GM19397 (cell line): ENCODE data around the gene SCGB1D1.
"Not testable (repeated sequence)": the region's sequence is repeated elsewhere in the genome, so short reads cannot be mapped to it uniquely, and the experiment has no call there.

ENCODE experiments used
- ATAC-seq: cut with Tn5 transposase; IDR thresholded peaks from one replicate; pipeline ENCODE4 v1.9.1; 2021; ENCODE audit warnings: mild to moderate bottlenecking, moderate library complexity; ENCODE audit not compliant: unreplicated experiment

SCGB1D1 gene

DNA sequence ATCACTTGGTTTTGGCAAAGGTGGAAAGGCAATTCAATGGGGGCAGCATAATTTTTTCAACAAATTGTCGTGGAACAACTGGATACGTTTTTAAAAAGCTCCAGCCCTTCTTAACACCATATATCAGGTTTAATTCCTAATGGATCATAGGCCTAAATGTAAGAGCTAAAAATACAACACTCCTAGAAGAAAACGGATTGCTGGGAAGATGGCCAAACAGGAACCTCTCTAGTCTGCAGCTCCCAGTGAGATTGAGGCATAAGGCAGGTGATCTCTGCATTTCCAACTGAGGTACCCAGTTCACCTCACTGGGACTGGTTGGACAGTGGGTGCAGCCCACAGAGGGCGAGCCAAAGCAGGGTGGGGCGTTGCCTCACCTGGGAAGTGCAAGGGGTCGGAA lies 32.4 kb upstream of the SCGB1D1 start:
- ATAC-seq: no peak

DNA sequence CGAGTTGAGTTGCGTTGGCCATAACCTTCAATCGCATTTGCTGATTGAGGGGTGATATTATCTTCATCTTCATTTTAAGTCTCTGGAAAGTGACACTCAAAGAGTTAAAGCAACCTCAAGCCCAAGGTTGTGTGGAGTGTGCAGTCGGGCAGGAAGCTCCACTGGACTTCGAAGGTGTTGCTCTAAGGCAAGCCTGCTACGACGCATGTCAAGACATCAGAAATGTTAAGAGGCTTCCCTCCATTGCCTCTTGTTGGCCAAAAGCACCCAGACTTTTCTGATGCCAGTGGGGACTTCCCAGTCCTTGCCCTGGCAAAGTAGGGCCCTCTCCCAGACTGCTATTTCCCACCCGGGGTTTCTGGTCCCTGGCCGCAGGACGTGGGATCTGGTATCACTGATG lies 23.6 kb upstream of the SCGB1D1 start:
- no peak for ATAC-seq

DNA sequence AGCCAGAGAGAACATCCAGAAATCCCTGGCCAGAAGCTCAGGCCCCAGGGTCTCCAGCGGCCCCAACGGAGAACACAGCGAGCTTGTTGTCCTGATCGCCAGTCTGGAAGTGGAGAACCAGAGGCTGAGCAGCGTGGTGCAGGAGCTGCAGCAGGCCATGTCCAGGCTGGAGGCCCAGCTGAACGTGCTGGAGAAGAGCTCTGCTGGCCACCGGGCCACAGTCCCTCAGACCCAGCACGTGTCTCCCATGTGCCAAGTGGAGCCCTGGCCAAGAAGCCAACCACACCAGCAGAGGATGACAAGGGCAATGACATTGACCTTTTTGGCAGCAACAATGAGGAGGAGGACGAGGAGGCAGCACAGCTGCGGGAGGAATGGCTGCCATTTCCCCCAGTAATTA lies 20.6 kb upstream of the SCGB1D1 start:
- ATAC-seq: no peak

DNA sequence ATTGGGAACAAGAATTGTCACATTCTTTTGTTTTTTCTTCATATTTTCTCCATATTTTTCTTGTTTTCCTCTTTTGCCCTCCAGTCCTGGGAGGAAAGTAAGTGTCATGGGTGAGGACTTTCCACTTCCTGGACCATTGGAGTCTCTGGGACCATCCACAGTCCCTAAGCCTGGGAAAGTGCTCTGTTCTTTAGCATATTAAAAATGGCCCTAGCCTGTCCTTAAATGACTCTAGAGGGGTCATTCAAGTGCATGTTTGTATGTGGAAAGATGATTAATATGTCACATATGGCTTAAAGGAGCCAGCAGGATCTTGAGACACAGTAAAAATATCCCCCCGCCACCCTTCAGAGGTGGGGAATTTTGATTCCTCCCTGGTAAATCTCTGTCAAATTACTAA lies 20.1 kb upstream of the SCGB1D1 start:
- ATAC-seq: no peak

DNA sequence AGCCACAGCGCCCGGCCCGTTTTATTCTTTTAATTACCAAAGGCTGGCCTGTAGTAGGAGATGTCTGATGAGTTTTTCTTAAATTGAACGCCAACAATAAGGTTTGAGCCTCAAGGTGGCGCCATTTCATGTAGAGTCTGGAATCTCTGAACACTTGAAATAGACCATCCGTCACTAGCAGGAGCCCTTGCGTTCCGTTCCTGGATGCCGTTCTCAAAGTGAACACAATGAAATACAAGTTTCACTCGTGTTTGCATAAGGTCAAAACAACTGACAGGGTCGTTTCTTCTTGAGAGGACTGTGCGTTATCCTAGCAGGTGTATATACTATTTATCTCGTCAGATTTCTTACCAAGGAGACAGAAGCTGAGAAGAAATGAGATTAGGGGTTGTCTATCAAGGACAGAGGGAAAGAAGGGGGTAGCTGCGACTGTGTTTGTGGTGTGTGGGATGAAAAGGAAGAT lies 18.7 kb upstream of the SCGB1D1 start:
- ATAC-seq: no peak

DNA sequence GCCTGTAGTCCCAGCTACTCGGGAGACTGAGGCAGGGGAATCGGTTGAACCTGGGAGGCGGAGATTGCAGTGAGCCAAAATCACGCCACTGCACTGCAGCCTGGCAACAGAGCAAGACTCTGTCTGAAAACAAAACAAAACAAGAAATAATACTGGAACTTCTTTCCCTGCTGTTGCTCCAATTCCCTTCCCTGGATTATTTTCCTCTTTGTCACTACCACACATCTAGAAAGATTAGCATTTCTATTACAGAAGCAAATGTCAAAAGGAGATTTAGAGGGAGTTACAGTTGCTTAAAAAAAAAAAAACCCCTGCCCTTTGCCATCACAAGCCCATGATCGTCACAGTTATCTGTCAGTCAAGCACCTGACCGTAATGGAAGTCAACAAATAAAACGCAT lies 17.7 kb upstream of the SCGB1D1 start:
- no peak for ATAC-seq

DNA sequence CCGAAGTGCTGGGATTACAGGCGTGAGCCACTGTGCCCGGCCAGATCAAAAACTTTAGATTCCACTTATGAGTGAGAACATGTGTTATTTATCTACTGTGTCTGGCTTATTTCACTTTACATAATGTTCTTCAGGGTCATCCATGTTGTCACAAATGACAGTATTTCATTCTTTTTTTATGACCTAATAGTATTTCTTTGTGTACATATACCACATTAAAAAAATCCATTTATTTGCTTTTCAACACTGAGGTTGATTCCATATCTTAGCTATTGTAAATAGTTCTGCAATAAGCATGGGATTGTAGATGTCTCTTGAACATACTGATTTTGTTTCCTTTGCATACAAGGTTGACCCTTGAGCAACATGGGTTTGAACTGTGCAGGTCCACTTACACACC lies 13.2 kb upstream of the SCGB1D1 start:
- ATAC-seq: no peak

DNA sequence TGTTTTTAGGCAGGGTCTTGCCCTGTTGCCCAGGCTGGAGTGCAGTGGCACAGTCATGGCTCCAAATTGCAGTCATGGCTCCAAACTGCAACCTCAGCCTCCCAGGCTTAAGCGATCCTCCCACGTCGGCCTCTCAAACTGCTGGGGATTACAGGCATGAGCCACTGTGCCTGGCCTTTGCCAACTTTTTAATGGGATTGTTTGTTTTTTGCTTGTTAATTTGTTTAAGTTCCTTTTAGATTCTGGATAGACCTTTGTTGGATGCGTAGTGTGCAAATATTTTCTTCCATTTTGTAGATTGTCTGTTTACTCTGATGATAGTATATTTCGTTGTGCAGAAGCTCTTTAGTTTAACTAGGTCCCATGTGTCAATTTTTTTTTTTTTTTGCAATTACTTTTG lies 10.0 kb upstream of the SCGB1D1 start:
- ATAC-seq: no peak

DNA sequence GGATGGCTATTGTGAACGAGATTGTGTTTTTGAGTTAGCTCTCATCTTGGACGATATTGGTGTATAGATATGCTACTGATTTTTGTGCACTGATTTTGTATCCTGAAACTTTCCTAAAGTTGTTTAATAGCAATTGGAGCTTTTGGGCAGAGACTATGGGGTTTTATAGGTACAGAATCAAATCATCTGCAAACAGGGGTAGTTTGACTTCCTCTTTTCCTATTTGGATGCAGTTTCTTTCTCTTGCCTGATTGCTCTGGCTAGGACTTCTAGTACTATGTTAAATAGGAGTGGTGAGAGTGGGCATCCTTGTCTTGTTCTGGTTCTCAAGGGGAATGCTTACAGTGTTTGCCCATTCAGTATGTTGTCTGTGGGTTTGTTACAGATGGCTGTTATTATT lies 8.9 kb upstream of the SCGB1D1 start:
- no peak for ATAC-seq

DNA sequence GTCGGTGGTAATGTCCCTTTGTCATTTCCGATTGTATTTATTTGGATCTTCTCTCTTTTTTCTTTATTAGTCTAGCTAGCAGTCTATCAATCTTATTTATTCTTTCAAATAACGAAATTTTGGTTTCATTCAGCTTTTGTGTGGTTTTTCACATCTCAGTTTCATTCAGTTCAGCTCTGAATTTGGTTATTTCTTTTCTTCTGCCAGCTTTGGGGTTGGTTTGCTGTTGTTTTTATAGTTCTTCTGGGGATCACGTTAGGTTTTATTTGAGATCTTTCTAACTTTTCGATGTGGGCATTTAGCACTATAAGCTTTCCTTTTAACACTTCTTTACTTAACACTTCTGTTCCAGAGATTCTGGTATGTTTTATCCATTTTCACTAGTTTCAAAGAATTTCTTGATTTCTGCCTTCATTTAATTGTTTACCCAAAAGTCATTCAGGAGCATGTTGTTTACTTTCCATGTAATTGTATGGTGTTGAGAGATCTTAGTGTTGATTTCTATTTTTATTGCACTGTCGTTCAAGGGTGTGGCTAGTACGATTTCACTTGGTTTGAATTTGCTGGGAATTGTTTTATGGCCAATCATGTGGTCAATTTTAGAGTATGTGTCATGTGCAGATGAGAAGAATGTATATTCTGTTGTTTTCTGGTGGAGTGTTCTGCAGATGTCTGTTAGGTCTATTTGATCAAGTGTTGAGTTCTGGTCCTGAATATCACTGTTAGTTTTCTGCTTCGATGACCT lies 7.7 kb upstream of the SCGB1D1 start:
- no peak for ATAC-seq

DNA sequence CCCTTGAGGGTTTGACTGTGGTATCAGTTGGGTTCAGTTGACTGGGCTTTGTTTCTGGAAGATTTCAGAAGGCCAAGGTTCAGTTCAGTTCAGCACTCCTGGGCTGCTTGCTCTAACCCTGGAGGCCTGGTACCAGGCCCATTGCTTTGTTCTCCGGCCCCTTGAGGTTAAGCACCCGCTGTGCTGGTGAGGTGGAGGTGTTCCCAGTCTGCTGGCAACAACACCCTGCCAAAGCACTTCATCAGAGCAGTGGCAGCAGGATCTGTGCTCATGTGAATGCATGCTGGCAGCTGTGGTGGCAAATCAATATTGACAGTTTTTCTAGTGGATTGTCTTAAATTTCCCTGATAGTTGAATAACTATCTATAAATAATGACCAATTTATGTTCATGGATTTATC lies 3.8 kb upstream of the SCGB1D1 start:
- no peak for ATAC-seq

DNA sequence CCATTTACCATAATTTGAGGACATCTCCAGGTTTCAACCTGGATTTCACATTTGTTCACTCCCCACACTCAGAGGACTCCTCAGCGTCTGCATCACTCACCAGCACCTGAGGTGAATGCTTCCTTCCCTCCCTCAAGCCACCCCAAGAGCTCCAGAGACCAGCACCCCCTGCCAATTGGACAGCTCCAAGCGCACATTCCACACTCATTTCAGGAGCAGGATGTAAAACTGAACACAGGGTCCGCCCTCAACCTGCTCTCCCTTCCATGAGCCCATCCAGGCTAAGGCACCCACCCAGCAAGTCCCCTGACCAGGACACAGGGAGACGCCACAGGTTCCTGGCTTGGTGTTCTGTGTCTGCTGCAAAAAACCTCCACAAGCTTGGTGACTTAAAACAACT lies 3.9 kb downstream of the SCGB1D1 start:
- no peak for ATAC-seq

DNA sequence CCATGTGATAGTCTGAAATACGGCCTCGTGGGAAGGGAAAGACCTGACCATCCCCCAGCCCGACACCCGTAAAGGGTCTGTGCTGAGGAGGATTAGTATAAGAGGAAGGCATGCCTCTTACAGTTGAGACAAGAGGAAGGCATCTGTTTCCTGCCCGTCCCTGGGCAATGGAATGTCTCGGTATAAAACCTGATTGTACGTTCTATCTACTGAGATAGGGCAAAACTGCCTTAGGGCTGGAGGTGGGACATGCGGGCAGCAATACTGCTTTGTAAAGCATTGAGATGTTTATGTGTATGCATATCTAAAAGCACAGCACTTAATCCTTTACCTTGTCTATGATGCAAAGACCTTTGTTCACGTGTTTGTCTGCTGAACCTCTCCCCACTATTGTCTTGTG lies 5.0 kb downstream of the SCGB1D1 start:
- ATAC-seq: not testable (repeated sequence)

DNA sequence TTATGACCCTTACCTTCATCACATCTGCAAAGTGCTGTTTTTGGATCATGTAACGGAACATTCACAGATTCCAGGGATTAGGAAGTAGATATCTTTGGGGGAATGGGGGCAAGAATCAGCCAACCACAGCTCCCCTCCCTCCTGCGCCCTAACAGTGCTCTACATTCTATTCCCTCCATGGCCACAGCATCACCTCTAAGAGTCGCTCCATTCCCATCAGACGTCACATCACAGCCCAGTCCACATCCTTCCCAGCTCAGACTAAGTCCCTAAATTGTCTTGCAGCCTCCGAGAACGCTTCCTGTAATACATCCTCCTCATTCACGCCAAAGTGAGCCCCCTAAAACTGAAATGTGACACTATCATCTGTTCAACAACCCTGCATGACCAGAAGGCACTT lies 5.9 kb downstream of the SCGB1D1 start:
- no peak for ATAC-seq

DNA sequence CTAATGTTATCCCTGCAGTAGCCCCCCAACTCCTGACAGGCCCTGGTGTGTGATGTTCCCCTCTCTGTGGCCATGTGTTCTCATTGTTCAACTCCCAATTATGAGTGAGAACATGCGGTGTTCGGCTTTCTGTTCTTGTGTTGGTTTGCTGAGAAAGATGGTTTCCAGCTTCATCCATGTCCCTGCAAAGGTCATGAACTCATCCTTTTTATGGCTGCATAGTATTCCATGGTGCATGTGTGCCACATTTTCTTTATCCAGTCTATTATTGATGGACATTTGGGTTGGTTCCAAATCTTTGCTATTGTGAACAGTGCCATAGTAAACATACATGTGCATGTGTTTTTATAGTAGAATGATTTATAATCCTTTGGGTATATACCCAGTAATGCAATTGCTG lies 7.4 kb downstream of the SCGB1D1 start:
- ATAC-seq: not testable (repeated sequence)

DNA sequence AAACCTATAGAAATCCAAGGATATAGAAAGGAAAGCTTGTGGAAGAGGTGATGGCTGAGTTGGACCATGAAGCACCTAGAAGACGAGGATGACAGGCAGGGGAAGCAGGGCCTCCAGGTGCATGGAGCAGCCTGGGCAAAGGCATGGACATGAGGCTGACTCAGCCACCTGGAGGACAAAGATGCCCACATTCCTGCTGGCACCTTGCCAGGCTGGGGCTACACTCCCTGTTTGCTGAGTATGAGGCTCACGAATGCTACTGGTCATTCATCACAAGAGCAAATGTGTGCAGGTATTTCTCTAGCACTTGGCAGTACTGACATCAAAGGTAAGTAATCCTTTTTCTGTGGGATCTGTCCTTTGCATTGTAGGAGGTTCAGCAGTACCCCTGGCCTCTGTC lies 11.4 kb downstream of the SCGB1D1 start:
- no peak for ATAC-seq

DNA sequence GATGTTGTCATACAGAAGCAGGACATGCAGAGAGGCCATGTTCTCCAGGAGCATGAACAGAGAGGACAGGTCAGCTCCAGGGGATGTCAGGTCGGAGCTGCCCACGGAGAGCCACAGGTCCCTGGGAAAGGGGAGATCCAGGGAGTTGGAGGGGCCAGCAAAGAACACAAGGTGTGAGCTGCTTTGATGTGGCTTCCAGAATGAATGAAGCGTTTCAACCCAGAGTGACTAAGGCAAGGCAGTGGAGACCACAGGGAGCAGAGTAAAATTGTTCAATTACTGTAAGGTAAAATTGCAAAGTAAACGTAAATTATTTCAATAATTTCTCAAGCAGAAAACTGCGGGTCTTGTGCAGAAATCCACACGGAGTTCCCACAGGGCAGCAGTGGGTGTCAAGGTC lies 12.9 kb downstream of the SCGB1D1 start:
- ATAC-seq: no peak

DNA sequence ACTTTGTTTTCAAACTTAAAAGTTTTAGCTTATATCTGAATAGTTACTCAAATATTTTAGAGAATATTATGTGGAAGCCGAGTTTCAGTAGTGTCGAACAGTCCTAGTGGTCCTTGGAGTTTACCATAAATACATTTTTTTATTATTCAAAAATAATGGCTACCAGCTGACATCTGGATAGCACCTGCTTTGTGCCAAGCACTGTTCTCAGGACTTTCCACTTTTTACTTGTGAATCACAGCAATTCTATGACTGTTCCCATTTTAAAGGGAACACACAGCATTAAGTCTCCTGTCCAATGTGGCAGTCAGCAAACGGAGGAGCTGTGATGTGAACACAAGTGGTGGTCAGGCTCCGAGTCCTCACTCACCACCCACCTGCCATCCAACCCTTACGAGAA lies 14.4 kb downstream of the SCGB1D1 start:
- ATAC-seq: no peak

DNA sequence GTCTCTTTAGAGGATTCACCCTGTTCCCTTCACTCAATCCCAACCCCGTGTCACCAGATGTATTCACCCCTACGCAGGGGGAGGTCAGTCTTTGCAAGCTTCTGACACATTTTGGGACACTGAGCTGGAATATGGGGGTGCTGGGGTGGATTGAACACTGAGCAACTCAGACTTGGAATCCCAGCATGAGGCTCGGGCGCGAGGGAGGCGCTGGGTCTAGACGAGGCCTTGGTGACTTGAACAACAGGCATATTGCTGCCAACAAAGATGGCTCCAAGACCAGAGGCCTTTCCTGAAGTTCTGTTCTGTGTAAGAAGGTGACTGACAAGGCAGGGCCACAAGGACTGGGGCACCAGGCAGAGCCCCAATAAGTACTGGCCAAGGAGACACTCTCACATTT lies 15.4 kb downstream of the SCGB1D1 start:
- no peak for ATAC-seq

DNA sequence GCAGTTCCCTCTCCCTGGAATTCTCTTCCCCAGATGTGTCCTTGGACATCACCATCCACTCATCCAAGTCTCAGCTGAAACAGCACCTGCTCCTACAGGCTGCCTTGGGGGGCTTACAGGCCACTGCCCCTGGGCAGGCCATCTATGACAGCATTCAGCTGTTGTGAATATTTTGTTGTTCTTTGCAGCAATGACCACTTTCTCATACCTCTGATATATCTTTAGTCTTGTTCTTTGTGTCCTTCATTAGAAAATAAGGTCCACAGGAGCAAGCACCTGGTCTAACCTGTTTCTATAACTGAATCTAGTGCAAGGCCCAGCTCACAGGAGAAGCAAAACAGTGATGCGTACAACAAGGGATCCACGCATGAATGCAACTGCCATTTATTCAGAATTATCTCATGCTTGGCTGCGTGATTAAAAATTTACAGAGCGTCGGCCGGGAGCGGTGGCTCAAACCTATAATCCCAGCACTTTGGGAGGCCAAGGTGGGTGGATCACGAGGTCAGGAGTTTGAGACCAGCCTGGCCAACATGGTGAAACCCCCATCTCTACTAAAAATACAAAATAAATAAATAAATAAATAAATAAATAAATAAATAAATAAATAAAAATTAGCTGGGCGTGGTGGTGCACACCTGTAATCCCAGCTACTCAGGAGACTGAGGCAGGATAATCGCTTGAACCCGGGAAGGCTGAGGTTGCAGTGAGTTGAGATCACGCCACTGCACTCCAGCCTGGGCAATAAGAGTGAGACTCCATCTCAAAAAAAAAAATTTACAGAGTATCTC lies 16.5 kb downstream of the SCGB1D1 start:
- not testable (repeated sequence) for ATAC-seq

DNA sequence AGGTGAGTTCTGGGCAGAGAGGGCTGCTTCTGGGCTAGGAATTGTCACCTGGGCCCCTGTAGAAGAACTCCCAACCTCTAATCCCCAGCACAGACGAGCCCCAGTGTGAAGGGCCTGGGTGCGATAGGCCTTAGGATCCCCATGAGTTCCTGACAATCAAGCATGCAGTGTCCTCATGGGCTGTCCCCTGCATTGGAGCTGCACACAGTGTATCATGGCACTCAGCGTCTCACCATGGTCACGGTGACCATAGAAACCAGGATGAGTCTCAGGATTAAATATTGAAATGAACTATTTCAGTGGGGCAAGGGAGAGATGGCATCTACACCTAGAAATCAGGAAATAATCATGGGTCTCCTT lies 18.7 kb downstream of the SCGB1D1 start:
- no peak for ATAC-seq

DNA sequence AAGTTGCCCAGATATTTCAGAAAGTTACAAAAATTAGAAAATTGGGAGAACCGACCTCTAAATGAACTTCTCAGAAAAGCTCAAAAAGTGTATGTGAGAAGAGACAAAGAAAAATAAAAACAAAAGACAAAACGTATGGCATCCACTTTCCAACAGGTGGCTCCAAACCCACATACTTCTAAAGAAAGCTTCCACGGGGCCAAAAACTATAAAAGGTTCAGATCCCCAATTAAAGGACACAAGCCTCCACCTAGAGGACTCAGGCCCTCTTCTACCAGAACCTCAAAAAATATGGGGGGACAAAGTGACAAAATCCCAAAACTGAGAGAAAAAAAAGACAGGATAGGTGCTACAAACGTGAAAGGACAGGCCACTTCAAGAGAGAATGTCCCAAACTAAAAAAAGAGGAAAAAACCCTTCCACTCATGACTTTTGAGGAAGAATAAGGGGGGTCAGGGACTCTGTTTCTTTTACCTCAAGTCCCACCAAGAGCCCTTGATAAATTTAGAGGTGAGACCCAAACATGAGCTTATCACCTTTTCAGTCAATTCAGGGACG lies 27.3 kb downstream of the SCGB1D1 start:
- no peak for ATAC-seq
